ENCODE data around the gene CDH11.

The CDH11 gene

DNA sequence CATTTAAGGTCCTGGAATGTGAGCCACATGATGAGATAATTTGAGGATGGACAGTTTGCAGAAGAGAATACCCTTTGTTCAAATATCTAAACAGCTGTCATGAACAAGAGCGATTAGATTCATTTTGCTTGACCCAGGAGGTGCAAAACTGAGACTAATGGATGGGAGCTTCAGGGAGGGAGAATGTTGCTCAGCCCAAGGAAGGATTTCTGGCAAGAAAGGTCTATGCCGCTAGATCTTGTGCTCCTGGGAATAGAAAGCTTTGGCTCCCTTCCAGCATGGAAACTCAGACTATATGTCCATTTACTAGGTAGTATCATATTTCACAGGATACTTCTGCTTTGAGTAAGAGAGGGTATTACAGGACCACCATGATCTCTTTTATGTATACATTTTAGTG lies 14.8 kb upstream of the CDH11 start:
- no peak for DNase-seq (ENCODE audit: low read depth, low spot score)
- ChIA-PET CTCF (no interaction called here), POLR2A (no interaction called here)
- no peak overlapping the region for H3K4me3 ChIP-seq (ENCODE audit: low read depth, low read length)
- TF ChIP-seq, protein P1, sequence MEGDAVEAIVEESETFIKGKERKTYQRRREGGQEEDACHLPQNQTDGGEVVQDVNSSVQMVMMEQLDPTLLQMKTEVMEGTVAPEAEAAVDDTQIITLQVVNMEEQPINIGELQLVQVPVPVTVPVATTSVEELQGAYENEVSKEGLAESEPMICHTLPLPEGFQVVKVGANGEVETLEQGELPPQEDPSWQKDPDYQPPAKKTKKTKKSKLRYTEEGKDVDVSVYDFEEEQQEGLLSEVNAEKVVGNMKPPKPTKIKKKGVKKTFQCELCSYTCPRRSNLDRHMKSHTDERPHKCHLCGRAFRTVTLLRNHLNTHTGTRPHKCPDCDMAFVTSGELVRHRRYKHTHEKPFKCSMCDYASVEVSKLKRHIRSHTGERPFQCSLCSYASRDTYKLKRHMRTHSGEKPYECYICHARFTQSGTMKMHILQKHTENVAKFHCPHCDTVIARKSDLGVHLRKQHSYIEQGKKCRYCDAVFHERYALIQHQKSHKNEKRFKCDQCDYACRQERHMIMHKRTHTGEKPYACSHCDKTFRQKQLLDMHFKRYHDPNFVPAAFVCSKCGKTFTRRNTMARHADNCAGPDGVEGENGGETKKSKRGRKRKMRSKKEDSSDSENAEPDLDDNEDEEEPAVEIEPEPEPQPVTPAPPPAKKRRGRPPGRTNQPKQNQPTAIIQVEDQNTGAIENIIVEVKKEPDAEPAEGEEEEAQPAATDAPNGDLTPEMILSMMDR (IDR thresholded peaks at IDR 0.05; ENCODE audit: insufficient read depth, low read length, missing control alignments) = no peak

DNA sequence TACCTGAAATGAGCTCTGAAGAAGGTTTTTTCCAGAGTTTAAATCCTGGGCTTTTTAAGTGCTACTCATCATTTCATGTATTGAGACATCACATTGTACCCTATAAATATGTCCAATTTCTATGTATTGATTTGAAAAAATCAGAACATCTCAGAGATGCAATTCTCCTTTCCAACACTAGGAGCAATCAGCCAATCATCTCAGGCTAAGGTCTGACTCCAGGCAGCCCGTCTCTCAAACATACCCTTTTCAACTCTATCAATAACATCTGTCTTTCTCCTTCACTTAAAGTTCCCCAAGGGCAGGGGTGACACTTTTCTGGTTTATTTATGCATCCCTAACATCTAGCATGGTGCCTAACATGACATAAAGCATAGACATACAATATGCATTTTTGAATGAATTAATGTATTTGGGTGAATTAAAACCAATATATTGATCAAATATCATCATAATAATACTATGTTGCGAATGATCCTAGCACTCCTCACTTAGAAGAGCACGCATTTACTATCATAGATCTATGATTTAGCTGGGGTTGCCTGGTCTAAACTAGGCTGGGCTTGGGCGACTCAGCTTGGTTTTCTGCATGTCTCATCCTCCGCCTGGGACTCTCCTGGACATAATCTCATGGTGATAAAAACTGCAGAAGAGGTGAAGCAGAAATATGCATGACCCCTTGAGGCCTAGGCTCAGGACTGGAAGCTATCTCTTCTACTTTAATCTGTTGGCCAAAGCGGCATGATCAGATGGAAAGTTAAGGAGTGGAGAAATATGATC lies 5.2 kb upstream of the CDH11 start:
- TF ChIP-seq, protein P1 (IDR thresholded peaks at IDR 0.05; ENCODE audit: insufficient read depth, low read length, missing control alignments) = no peak
- H3K4me3 ChIP-seq (ENCODE audit: low read depth, low read length) = no peak overlapping the region
- ChIA-PET POLR2A (no interaction called here), CTCF (no interaction called here)
- no peak for DNase-seq (ENCODE audit: low read depth, low spot score)

DNA sequence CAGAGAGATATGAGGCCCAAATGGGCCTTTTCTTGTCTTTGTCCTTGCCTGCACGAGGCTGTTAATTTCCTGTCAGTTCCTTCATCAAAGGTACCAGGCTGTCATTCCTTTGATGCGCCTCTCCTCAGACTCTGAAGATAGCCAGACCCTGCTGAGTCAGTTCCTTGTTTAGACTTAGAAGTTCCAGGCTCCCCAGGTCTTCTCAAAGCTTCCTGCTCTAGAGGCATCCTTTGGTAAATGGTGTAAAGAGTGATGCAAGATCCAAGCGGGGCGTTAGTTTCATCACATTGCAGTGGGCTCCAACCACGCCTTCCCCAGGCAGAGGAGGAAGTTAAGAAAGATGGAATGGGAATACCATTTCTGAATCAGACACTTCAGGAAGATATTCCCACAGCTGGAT lies 4.0 kb upstream of the CDH11 start:
- DNase-seq (ENCODE audit: low read depth, low spot score) = no peak

DNA sequence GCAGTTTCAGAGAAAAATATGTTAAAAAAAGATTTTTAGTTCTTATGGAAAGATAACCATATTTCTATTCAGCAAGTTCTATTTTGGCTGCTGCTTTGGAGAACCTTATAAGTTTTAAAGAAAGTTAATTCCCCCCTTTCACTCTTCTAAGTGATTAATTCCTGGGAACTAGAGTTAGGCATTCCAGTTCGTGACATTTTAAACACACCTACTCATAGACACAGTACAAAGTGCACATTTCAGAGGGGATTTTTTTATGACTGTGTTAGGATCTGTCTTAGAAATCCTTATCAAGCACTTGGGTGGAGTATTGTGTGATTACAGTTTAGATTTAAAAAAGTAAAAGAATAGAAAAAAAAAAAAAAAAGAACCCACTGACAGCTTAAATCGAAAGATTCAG lies 3.5 kb upstream of the CDH11 start:
- H3K4me3 ChIP-seq (ENCODE audit: low read depth, low read length) = peak overlapping the region; percentile 76
- TF ChIP-seq, protein P1 (IDR thresholded peaks at IDR 0.05; ENCODE audit: insufficient read depth, low read length, missing control alignments) = no peak
- POLR2A ChIA-PET = interaction anchor here (0.7 kb wide), 1 partner anchor 284 kb away, joined by 3 read pairs; no protein-coding TSS in a partner anchor
- DNase-seq (ENCODE audit: low read depth, low spot score) = no peak
- CTCF ChIA-PET = no interaction called here

More for the DNA sequence above, 4.0 kb upstream of the CDH11 start:
- POLR2A ChIA-PET = interaction anchor here (0.7 kb wide), 1 partner anchor 283 kb away, joined by 3 read pairs; no protein-coding TSS in a partner anchor
- peak overlapping the region; percentile 76 for H3K4me3 ChIP-seq (ENCODE audit: low read depth, low read length)
- TF ChIP-seq, protein P1 (IDR thresholded peaks at IDR 0.05; ENCODE audit: insufficient read depth, low read length, missing control alignments) = no peak
- CTCF ChIA-PET = no interaction called here

DNA sequence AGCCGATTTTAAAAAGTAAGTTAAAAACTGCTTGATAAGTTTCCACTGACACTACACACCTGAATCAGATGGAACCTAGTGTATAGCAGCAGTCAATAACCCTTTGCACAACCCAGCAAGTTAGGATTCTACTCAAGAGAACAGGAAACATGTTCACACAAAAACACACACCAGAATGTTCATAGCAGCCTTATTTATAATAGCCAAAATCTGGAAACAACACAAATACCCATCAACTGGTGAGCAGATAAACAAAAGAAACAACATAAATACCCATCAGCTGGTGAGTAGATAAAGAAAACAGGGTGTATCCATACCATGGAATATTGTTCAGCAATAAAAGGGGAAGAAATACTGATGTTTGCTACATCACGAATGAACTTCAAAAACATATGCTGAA lies 2.7 kb upstream of the CDH11 start:
- TF ChIP-seq, protein P1 (IDR thresholded peaks at IDR 0.05; ENCODE audit: insufficient read depth, low read length, missing control alignments) = no peak

DNA sequence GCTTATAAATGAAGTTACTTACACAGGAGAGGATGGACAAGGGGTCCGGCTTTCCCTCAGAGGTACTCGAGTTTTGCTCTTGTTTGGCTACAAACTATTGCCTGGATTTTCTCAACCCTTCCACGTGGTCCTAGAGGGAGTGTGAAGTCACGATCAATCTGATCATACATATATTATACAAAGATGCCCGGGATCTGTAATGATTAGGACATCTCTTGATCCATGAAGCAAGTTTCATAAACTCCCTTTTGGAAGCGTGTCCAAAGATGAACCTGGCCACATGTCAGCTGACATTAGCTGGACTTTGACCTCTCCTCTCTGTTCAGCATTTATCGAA lies 2.3 kb upstream of the CDH11 start:
- ChIA-PET POLR2A (interaction anchor here (0.6 to 1.3 kb wide), 6 partner anchors 52 to 424 kb away, joined by 3 to 4 read pairs (median 3); no protein-coding TSS in a partner anchor), CTCF (interaction anchor here (0.6 to 2.5 kb wide), 6 partner anchors 17 to 1147 kb away, joined by 3 to 12 read pairs (median 4); no protein-coding TSS in a partner anchor)
- TF ChIP-seq, protein P1 (IDR thresholded peaks at IDR 0.05; ENCODE audit: insufficient read depth, low read length, missing control alignments) = no peak
- peak overlapping the region; percentile 76 for H3K4me3 ChIP-seq (ENCODE audit: low read depth, low read length)
- DNase-seq (ENCODE audit: low read depth, low spot score) = no peak

More for the DNA sequence above, 2.7 kb upstream of the CDH11 start:
- peak overlapping the region; percentile 76 for H3K4me3 ChIP-seq (ENCODE audit: low read depth, low read length)
- POLR2A ChIA-PET = interaction anchor here (0.7 kb wide), 1 partner anchor 212 kb away, joined by 3 read pairs; no protein-coding TSS in a partner anchor
- CTCF ChIA-PET = interaction anchor here (0.6 to 2.5 kb wide), 3 partner anchors 17 to 1147 kb away, joined by 3 to 12 read pairs (median 4); no protein-coding TSS in a partner anchor
- DNase-seq (ENCODE audit: low read depth, low spot score) = no peak
